ENCODE measurements around the gene UVRAG.

- TF ChIP-seq CTCF (IDR thresholded peaks at IDR 0.05; ENCODE audit: insufficient read depth, low read length, poor library complexity, severe bottlenecking), result no peak
- TF ChIP-seq EZH2phosphoT487 (conservative IDR thresholded peaks at IDR 0.05; ENCODE audit: low read length), result no peak
Measured at GRCh38 chr11:76163289-76163880, 348.4 kb downstream of the UVRAG start.
